Peyer's patch (tissue), 4 donors: ENCODE data around the gene TPD52L2.

Source experiments
- CTCF ChIP-seq, 6 experiments: fragments of 450-650 bp in 4 of 6; fragments of 200-600 bp in 2 of 6; sonication (generic) in 1 of 6; IDR thresholded peaks; one replicate each; pipeline ENCODE4 v1.5.1; 2017 to 2019; ENCODE audit warnings: antibody characterized with exemption in 6 of 6, mild to moderate bottlenecking in 3 of 6, moderate library complexity in 1 of 6
- POLR2A ChIP-seq, 2 donors: fragments of 450-650 bp; IDR thresholded peaks; one replicate each; pipeline ENCODE4 v1.5.1; 2017; ENCODE audit warnings: antibody characterized with exemption in 2 of 2, mild to moderate bottlenecking in 2 of 2, moderate library complexity in 2 of 2

- TF ChIP-seq POLR2A (IDR thresholded peaks at IDR 0.05) (no peak), CTCF (IDR thresholded peaks at IDR 0.05) (no peak)
Observed at GRCh38 chr20:63873477-63873971, 8.5 kb downstream of the TPD52L2 start.
